Sigmoid colon (tissue), 7 donors: ENCODE measurements around the gene GADD45B. TPM values are rescaled to one million over a fixed set of nuclear protein-coding genes. Genes with fewer than 3 reads are reported as not detected.

Experiments
- DNase-seq: peaks from one replicate; pipeline ENCODE4 v3.0.0-alpha.2; 2019
- H3K27ac ChIP-seq, 4 donors: fragments of 200-600 bp; sonication (generic); one replicate each; pipeline ENCODE4 v1.5.1; 2016 to 2019; ENCODE audit warnings: mild to moderate bottlenecking in 1 of 4
- H3K27me3 ChIP-seq, 3 donors: fragments of 200-600 bp; sonication (generic); one replicate each; pipeline ENCODE4 v1.5.1; 2019; ENCODE audit warnings: mild to moderate bottlenecking in 1 of 3
- H3K36me3 ChIP-seq, 4 donors: fragments of 200-600 bp; sonication (generic); one replicate each; pipeline ENCODE4 v1.5.1; 2016 to 2019
- H3K4me1 ChIP-seq, 4 donors: fragments of 200-600 bp; sonication (generic); one replicate each; pipeline ENCODE4 v1.5.1; 2017 to 2019
- H3K4me3 ChIP-seq, 4 donors: fragments of 200-600 bp; sonication (generic); one replicate each; pipeline ENCODE4 v1.5.1; 2017 to 2019; ENCODE audit warnings: mild to moderate bottlenecking in 2 of 4, moderate library complexity in 1 of 4
- H3K9me3 ChIP-seq, 4 donors: fragments of 200-600 bp in 3 of 4; sonication (generic) in 3 of 4; one replicate each; pipeline versions ENCODE4 v1.5.1 to v1.6.1; 2013 to 2019
- CTCF ChIP-seq, 4 experiments: fragments of 450-650 bp in 3 of 4; fragments of 200-600 bp in 1 of 4; IDR thresholded peaks; one replicate each; pipeline ENCODE4 v1.5.1; 2016 to 2019; ENCODE audit warnings: antibody characterized with exemption in 4 of 4, mild to moderate bottlenecking in 3 of 4, moderate library complexity in 2 of 4
- EP300 ChIP-seq, 4 donors: sonication (generic); formaldehyde crosslinking; IDR thresholded peaks; one replicate each; pipeline ENCODE4 v1.6.1; 2017; ENCODE audit warnings: antibody characterized with exemption in 4 of 4
- POLR2A ChIP-seq, 2 donors: fragments of 450-650 bp; IDR thresholded peaks; one replicate each; pipeline ENCODE4 v1.6.1; 2016; ENCODE audit warnings: antibody characterized with exemption in 2 of 2, mild to moderate bottlenecking in 2 of 2, moderate library complexity in 2 of 2
- POLR2AphosphoS5 ChIP-seq, 4 donors: sonication (generic); formaldehyde crosslinking; IDR thresholded peaks; one replicate each; pipeline ENCODE4 v1.6.1; 2017; ENCODE audit warnings: antibody characterized with exemption in 4 of 4
- WGBS, 2 donors: extraction: QIAGEN DNeasy Blood & Tissue Kit; methylation state at CpG; one replicate each; pipeline ENCODE4 v1.1.7; 2013; 5-methylcytosine and 5-hydroxymethylcytosine counted together
- intact Hi-C: fragments of 100-400 bp; cut with DNase I; formaldehyde crosslinking; loops from one replicate; pipeline ENCODE4 v1.15.1; 2023
- polyA plus RNA-seq, 3 donors: library from polyadenylated mRNA; stranded (reverse); fragments of 200-250 nt; gene quantifications; one replicate each; pipeline ENCODE4 v1.2.3, GENCODE V29; 2013
- total RNA-seq, 4 donors: library from RNA; depleted of rRNA; stranded (reverse); fragments of >200 nt; gene quantifications; one replicate each; pipeline ENCODE4 v1.1.0, GENCODE V29; 2016
- donor health status: healthy with polysubstance abuse.
- donor health status: Bipolar disorder and iron deficiency.
- donor health status: healthy.

Gene GADD45B
- total and polyA plus RNA-seq, 7 donors: 25.0 to 708 (median 82.0) TPM

GRCh38 chr19:2454199-2454961 lies 21.5 kb upstream of the GADD45B start:
- no peak overlapping the region for H3K27ac ChIP-seq
- H3K4me1 ChIP-seq: peaks cover 0 to 20% (median 14%) of the 10 kb centered on the region in 4 donors
- no peaks in the 10 kb centered on the region for H3K27me3 ChIP-seq
- H3K4me3 ChIP-seq: no peak overlapping the region
- TF ChIP-seq CTCF (IDR thresholded peaks at IDR 0.05) (no peak), POLR2A (IDR thresholded peaks at IDR 0.05) (no peak), EP300 (IDR thresholded peaks at IDR 0.05) (no peak), POLR2AphosphoS5 (IDR thresholded peaks at IDR 0.05) (no peak)
- intact Hi-C loops: loop anchor here (10.0 kb wide), 1 partner anchor 250 kb away; the partner anchor contains the start of gene GNG7
- WGBS, 2 donors: 91 to 93% methylated on average over 19 of the region's 19 CpGs
- no peaks in the 10 kb centered on the region for H3K9me3 ChIP-seq
- H3K36me3 ChIP-seq: no peaks in the 10 kb centered on the region
- no peak for DNase-seq

GRCh38 chr19:2454962-2455850 lies 20.7 kb upstream of the GADD45B start:
- no peaks in the 10 kb centered on the region for H3K9me3 ChIP-seq
- DNase-seq: no peak
- H3K27me3 ChIP-seq: no peaks in the 10 kb centered on the region
- H3K4me1 ChIP-seq: peaks cover 0 to 20% (median 14%) of the 10 kb centered on the region in 4 donors
- no peak for TF ChIP-seq POLR2AphosphoS5 (IDR thresholded peaks at IDR 0.05)
- TF ChIP-seq CTCF (IDR thresholded peaks at IDR 0.05): no peak
- no peak for TF ChIP-seq EP300 (IDR thresholded peaks at IDR 0.05)
- TF ChIP-seq POLR2A (IDR thresholded peaks at IDR 0.05): no peak
- peak overlapping the region in 3 of 4 donors; percentile 63 to 67 (median 65) for H3K27ac ChIP-seq
- peak overlapping the region; percentile 44 to 98 (median 96) for H3K4me3 ChIP-seq
- no peaks in the 10 kb centered on the region for H3K36me3 ChIP-seq
- intact Hi-C loops: loop anchor here (10.0 kb wide), 1 partner anchor 250 kb away; the partner anchor contains the start of gene GNG7
- WGBS, 2 donors: 68 to 70% methylated on average over 14 of the region's 14 CpGs

GRCh38 chr19:2455851-2456570 lies 19.9 kb upstream of the GADD45B start:
- Histone ChIP-seq H3K9me3 (no peaks in the 10 kb centered on the region), H3K4me1 (peaks cover 0 to 20% (median 14%) of the 10 kb centered on the region in 4 donors), H3K27me3 (no peaks in the 10 kb centered on the region), H3K27ac (peak overlapping the region; percentile 20 to 67 (median 64)), H3K36me3 (no peaks in the 10 kb centered on the region), H3K4me3 (peak overlapping the region; percentile 44 to 98 (median 96))
- intact Hi-C loops: loop anchor here (1.0 to 10.0 kb wide), 2 partner anchors 28 to 249 kb away; partner anchors contain the start of gene GNG7
- WGBS, 2 donors: 1% methylated on average over 62 of the region's 62 CpGs
- no peak for DNase-seq
- TF ChIP-seq EP300 (IDR thresholded peaks at IDR 0.05): no peak
- TF ChIP-seq POLR2AphosphoS5 (IDR thresholded peaks at IDR 0.05): no peak
- TF ChIP-seq CTCF (IDR thresholded peaks at IDR 0.05): no peak
- no peak for TF ChIP-seq POLR2A (IDR thresholded peaks at IDR 0.05)

- intact Hi-C loops: loop anchor here (10.0 kb wide), 1 partner anchor 247 kb away; the partner anchor contains the start of gene GNG7
- H3K27ac ChIP-seq: peak overlapping the region; percentile 73 to 81 (median 78)
- H3K4me1 ChIP-seq: peaks cover 0 to 34% (median 27%) of the 10 kb centered on the region in 4 donors
- WGBS, 2 donors: 85 to 93% methylated on average over 8 of the region's 8 CpGs
- DNase-seq: no peak
- H3K4me3 ChIP-seq: peak overlapping the region in 3 of 4 donors; percentile 96 to 98 (median 96)
- no peaks in the 10 kb centered on the region for H3K27me3 ChIP-seq
- H3K36me3 ChIP-seq: no peaks in the 10 kb centered on the region
- no peaks in the 10 kb centered on the region for H3K9me3 ChIP-seq
- no peak for TF ChIP-seq CTCF (IDR thresholded peaks at IDR 0.05)
- no peak for TF ChIP-seq POLR2AphosphoS5 (IDR thresholded peaks at IDR 0.05)
- TF ChIP-seq EP300 (IDR thresholded peaks at IDR 0.05): no peak
- no peak for TF ChIP-seq POLR2A (IDR thresholded peaks at IDR 0.05)
These were observed 18.4 kb upstream of the GADD45B start for GRCh38 chr19:2457394-2458037.
